K562 (cell line): Measurements from ENCODE around the gene PDZRN3. TPM values are rescaled to one million over a fixed set of nuclear protein-coding genes. Genes with fewer than 3 reads are reported as not detected.

Experiments used
- ATAC-seq: fragments of 200-7000 bp; cut with Tn5 transposase; 3 replicates; pipeline ENCODE4 v1.9.1; 2020; ENCODE audit warnings: moderate library complexity
- BruUV-seq: library from RNA; stranded (reverse); fragments of 400-500 nt; replicated peaks from 2 replicates; lab custom pipeline; 2021; lab: Mats Ljungman, UMichigan
- CTCF ChIA-PET: fragments of 300-600 bp; formaldehyde crosslinking; extraction: SDS; loops from one replicate; lab custom pipeline; 2021; ENCODE audit warnings: low intra/inter-chr PET ratio; lab: Yijun Ruan, JAX
- POLR2A ChIA-PET: fragments of 300-600, 350-650 bp; sonication (Branson Sonifier 250); formaldehyde crosslinking; extraction: SDS; loops from one replicate; lab custom pipeline; 2021; ENCODE audit warnings: antibody characterized with exemption, inconsistent platforms; lab: Yijun Ruan, JAX
- DNase-seq, 4 experiments: peaks; one replicate each; pipeline versions ENCODE4 v3.0.0 to v3.0.0-alpha.2; 2011 to 2018; ENCODE audit warnings: low spot score in 3 of 4, mixed read lengths in 3 of 4; ENCODE audit errors: extremely low read depth in 1 of 4
- FAIRE-seq: peaks from 2 replicates; lab custom pipeline; 2011; peaks lifted over from hg19 to GRCh38; lab: Jason Lieb, UNC
- H2AFZ ChIP-seq: 2 replicates; pipeline ENCODE4 v1.6.0; 2011; ENCODE audit warnings: low read depth, low read length, control low read depth, inconsistent platforms
- H3K27ac ChIP-seq: fragments of 200-600 bp; 3 replicates; pipeline ENCODE4 v1.8.0; 2011; ENCODE audit warnings: low read depth, mild to moderate bottlenecking, control low read depth, inconsistent platforms, low read length, moderate library complexity, mixed read lengths; ENCODE audit errors: extremely low read depth
- H3K27me3 ChIP-seq, 2 experiments: fragments of 300-600 bp in 1 of 2; 2 replicates in 1 of 2; 3 replicates in 1 of 2; pipeline versions ENCODE4 v1.6.0 to v1.8.0; 2011; ENCODE audit warnings: inconsistent platforms in 2 of 2, low read length in 2 of 2, mild to moderate bottlenecking in 1 of 2, mixed read lengths in 1 of 2, moderate library complexity in 1 of 2; ENCODE audit not compliant: control insufficient read depth in 2 of 2, insufficient read depth in 2 of 2
- H3K36me3 ChIP-seq: fragments of 300-600 bp; 3 replicates; pipeline ENCODE4 v1.8.0; 2011; ENCODE audit warnings: mild to moderate bottlenecking, low read length, inconsistent platforms; ENCODE audit not compliant: control insufficient read depth, insufficient read depth
- H3K4me1 ChIP-seq, 2 experiments: fragments of 200-600 bp in 1 of 2; replicated peaks in 1 of 2; 2 replicates in 1 of 2; 3 replicates in 1 of 2; pipeline versions ENCODE4 v1.5.1 to v1.8.0; 2011; ENCODE audit warnings: inconsistent platforms in 2 of 2, low read length in 2 of 2, mild to moderate bottlenecking in 1 of 2, mixed read lengths in 1 of 2, moderate library complexity in 1 of 2; ENCODE audit not compliant: control insufficient read depth in 2 of 2, insufficient read depth in 2 of 2
- H3K4me2 ChIP-seq: 2 replicates; pipeline ENCODE4 v1.6.1; 2011; ENCODE audit warnings: low read length, control low read depth, inconsistent platforms, mixed read lengths; ENCODE audit not compliant: insufficient read depth
- H3K4me3 ChIP-seq: fragments of 200-600 bp; sonication (generic), shearing (Covaris generic); 2 replicates; pipeline ENCODE4 v1.5.1; 2016; ENCODE audit warnings: control low read depth, inconsistent platforms
- H3K79me2 ChIP-seq: fragments of 200-600 bp; 3 replicates; pipeline ENCODE4 v1.8.0; 2011; ENCODE audit warnings: low read length, inconsistent platforms; ENCODE audit not compliant: control insufficient read depth, insufficient read depth
- H3K9ac ChIP-seq, 2 experiments: 2 replicates each; pipeline versions ENCODE4 v1.6.0 to v1.6.1; 2011; ENCODE audit warnings: low read depth in 2 of 2, low read length in 2 of 2, control low read depth in 1 of 2, inconsistent platforms in 1 of 2, mild to moderate bottlenecking in 1 of 2, mixed read lengths in 1 of 2; ENCODE audit not compliant: insufficient read depth in 1 of 2
- H3K9me1 ChIP-seq: one replicate; pipeline ENCODE4 v1.6.0; 2011; ENCODE audit warnings: inconsistent platforms, mild to moderate bottlenecking, low read length, moderate library complexity; ENCODE audit not compliant: control insufficient read depth, insufficient read depth
- H3K9me3 ChIP-seq: replicated peaks from 2 replicates; pipeline ENCODE4 v1.5.1; 2011; ENCODE audit warnings: low read depth, low read length, inconsistent platforms; ENCODE audit not compliant: control insufficient read depth, insufficient read depth
- H4K20me1 ChIP-seq: replicated peaks from 2 replicates; pipeline ENCODE4 v1.6.1; 2011; ENCODE audit warnings: low read length, inconsistent platforms, mixed read lengths; ENCODE audit not compliant: control insufficient read depth, insufficient read depth
- BACH1 ChIP-seq: fragments of 200-800 bp; sonication (Bioruptor generic); IDR thresholded peaks from 2 replicates; pipeline ENCODE4 v1.6.1; 2016; ENCODE audit warnings: missing genetic modification characterization, missing compliant biosample characterization
- CAMTA2 ChIP-seq: fragments of 250-450 bp; sonication (Bioruptor Pico); conservative IDR thresholded peaks from 2 replicates; pipeline ENCODE4 v1.5.1; 2022
- DEAF1 ChIP-seq: fragments of 450-650 bp; formaldehyde crosslinking; IDR thresholded peaks from 2 replicates; pipeline ENCODE4 v1.4.0; 2020; ENCODE audit warnings: mild to moderate bottlenecking, moderate library complexity
- HMGN3 ChIP-seq: IDR thresholded peaks from 2 replicates; pipeline ENCODE4 v1.6.1; 2011; ENCODE audit warnings: borderline replicate concordance, low read depth, mild to moderate bottlenecking, mixed read lengths, low read length; ENCODE audit not compliant: insufficient read length; ENCODE audit errors: extremely low read depth
- NFIC ChIP-seq: fragments of 450-650 bp; IDR thresholded peaks from 2 replicates; pipeline ENCODE4 v1.6.1; 2017; ENCODE audit warnings: mild to moderate bottlenecking, inconsistent platforms
- SRSF1 ChIP-seq: fragments of 200-400 bp; formaldehyde crosslinking; IDR thresholded peaks from 2 replicates; pipeline ENCODE4 v1.6.1; 2017; ENCODE audit warnings: mild to moderate bottlenecking, low read depth, low read length, moderate library complexity
- U2AF2 ChIP-seq: fragments of 200-400 bp; formaldehyde crosslinking; optimal IDR thresholded peaks from 2 replicates; pipeline ENCODE3; 2017; ENCODE audit warnings: low read depth, mild to moderate bottlenecking, low read length
- ZNF280B ChIP-seq: fragments of 250-450 bp; sonication (Bioruptor Pico); IDR thresholded peaks from 2 replicates; pipeline ENCODE4 v1.5.1; 2021; ENCODE audit warnings: mild to moderate bottlenecking
- ZNF324 ChIP-seq: fragments of 250-450 bp; sonication (Bioruptor Pico); IDR thresholded peaks from 2 replicates; pipeline ENCODE4 v1.4.0; 2020; ENCODE audit warnings: mild to moderate bottlenecking
- ZNF398 ChIP-seq: fragments of 250-450 bp; sonication (Bioruptor Pico); IDR thresholded peaks from 2 replicates; pipeline ENCODE4 v1.8.0; 2021; ENCODE audit warnings: moderate library complexity, mild to moderate bottlenecking, inconsistent platforms
- ZNF584 ChIP-seq: fragments of 200-800 bp; sonication (Bioruptor generic); IDR thresholded peaks from 2 replicates; pipeline ENCODE4 v1.6.1; 2016; ENCODE audit warnings: low read depth, mild to moderate bottlenecking, missing genetic modification characterization, missing compliant biosample characterization
- ZNF707 ChIP-seq: fragments of 250-450 bp; sonication (Bioruptor Pico); conservative IDR thresholded peaks from 2 replicates; pipeline ENCODE4 v1.8.0; 2022; ENCODE audit warnings: inconsistent platforms, mild to moderate bottlenecking, moderate library complexity
- in situ Hi-C: fragments of 300-500 bp; cut with MboI; formaldehyde crosslinking; loops from 4 replicates; pipeline ENCODE4 v1.15.0; 2018; ENCODE audit warnings: inconsistent platforms, mixed read lengths
- intact Hi-C: fragments of 100-400 bp; cut with micrococcal nuclease; formaldehyde crosslinking; loops from 2 replicates; pipeline ENCODE4 v1.14.2; 2022
- polyA plus RNA-seq, 8 experiments: library from polyadenylated mRNA; depleted of rRNA in 4 of 8; stranded (reverse) in 5 of 8; unstranded in 3 of 8; fragments of >200 nt; fragmentation: Nextera tagmentation in 2 of 8; fragmentation: Illumina TruSeq in 1 of 8; extraction: Ambion mirVana in 2 of 8; extraction: Trizol in 1 of 8; gene quantifications; 2 replicates each; pipeline versions ENCODE4 v1.2.1 to v1.2.3, GENCODE V29; 2011 to 2014; ENCODE audit warnings: inconsistent platforms in 1 of 8, missing spikeins in 1 of 8
- total RNA-seq, 7 experiments: library from RNA; depleted of rRNA in 6 of 7; stranded (reverse); fragments of >200 nt in 6 of 7; fragmentation: Illumina TruSeq in 2 of 7; extraction: Trizol in 2 of 7; gene quantifications; 2 replicates each; pipeline versions ENCODE4 v1.2.1 to v1.2.3, GENCODE V29; 2011 to 2021; ENCODE audit warnings: low replicate concordance in 1 of 7

The PDZRN3 gene
- total and polyA plus RNA-seq, 9 of the 15 experiments (the other 6 are each of a cell fraction or from before 2014, with no cell fraction given): 0.16 TPM; not detected in 8

- POLR2A ChIA-PET: no interaction called here
- no peaks in the 10 kb centered on the region for H3K9me1 ChIP-seq
- H3K9ac ChIP-seq: no peak overlapping the region
- DNase-seq (no peak), ATAC-seq (no peak), FAIRE-seq (no peak)
- H3K4me1 ChIP-seq: no peaks in the 10 kb centered on the region
- H3K79me2 ChIP-seq: no peaks in the 10 kb centered on the region
- H4K20me1 ChIP-seq: no peaks in the 10 kb centered on the region
- H2AFZ ChIP-seq: no peak overlapping the region
- H3K36me3 ChIP-seq: no peaks in the 10 kb centered on the region
- H3K4me3 ChIP-seq: no peak overlapping the region
- intact Hi-C loops (no loop called here), in situ Hi-C loops (no loop called here)
- TF ChIP-seq CAMTA2: no peak
- no peak for TF ChIP-seq DEAF1 (CRISPR knock-in tag)
- no peak for TF ChIP-seq ZNF707 (CRISPR knock-in tag)
- TF ChIP-seq ZNF584 (CRISPR knock-in tag): no peak
- no peak for TF ChIP-seq NFIC
- no peak for TF ChIP-seq SRSF1
- TF ChIP-seq ZNF280B: no peak
- no peak for TF ChIP-seq HMGN3
- no peak for TF ChIP-seq U2AF2
- TF ChIP-seq ZNF398 (CRISPR knock-in tag): no peak
- no peak for TF ChIP-seq ZNF324 (CRISPR knock-in tag)
- no peak for TF ChIP-seq BACH1 (tag)
- H3K27ac ChIP-seq: no peak overlapping the region
- no peaks in the 10 kb centered on the region for H3K9me3 ChIP-seq
- no peak overlapping the region for H3K4me2 ChIP-seq
- CTCF ChIA-PET: no interaction called here
- no TSS peak for BruUV-seq
- H3K27me3 ChIP-seq: no peaks in the 10 kb centered on the region; a peak in 1 of 5 replicates
Observed at GRCh38 chr3:73535137-73535536, 89.6 kb downstream of the PDZRN3 start.
